GM12878 (cell line): ENCODE data around the gene PRSS27. TPM values are rescaled to one million over a fixed set of nuclear protein-coding genes. Genes with fewer than 3 reads are reported as not detected.

ENCODE experiments used
- ATAC-seq: fragments of 200-7000 bp; cut with Tn5 transposase; 3 replicates; pipeline ENCODE4 v1.9.1; 2020; ENCODE audit warnings: mild to moderate bottlenecking, moderate library complexity
- BruUV-seq: library from RNA; stranded (reverse); fragments of 400-500 nt; replicated peaks from 2 replicates; lab custom pipeline; 2021; lab: Mats Ljungman, UMichigan
- CTCF ChIA-PET: fragments of 300-600 bp; sonication (Branson Sonifier 250); formaldehyde crosslinking; extraction: SDS; loops from one replicate; lab custom pipeline; 2021; ENCODE audit warnings: inconsistent platforms; lab: Yijun Ruan, JAX
- POLR2A ChIA-PET: fragments of 350-600 bp; formaldehyde crosslinking; extraction: SDS; loops from one replicate; lab custom pipeline; 2021; ENCODE audit warnings: inconsistent platforms; lab: Charles Lee
- RAD21 ChIA-PET: fragments of 300-600 bp; sonication (Branson Sonifier 250); formaldehyde crosslinking; loops from one replicate; lab custom pipeline; 2023; ENCODE audit warnings: antibody characterized with exemption; ENCODE audit not compliant: unreplicated experiment; lab: Charles Lee
- SMC1A ChIA-PET: fragments of 300-600 bp; sonication (Branson Sonifier 250); formaldehyde crosslinking; loops from one replicate; lab custom pipeline; 2023; ENCODE audit not compliant: unreplicated experiment, uncharacterized antibody; lab: Charles Lee
- DNase-seq: peaks from one replicate; pipeline ENCODE4 v3.0.0-alpha.2; 2011; ENCODE audit warnings: low read depth, low spot score
- FAIRE-seq: peaks from 3 replicates; lab custom pipeline; 2011; peaks lifted over from hg19 to GRCh38; lab: Jason Lieb, UNC
- H2AFZ ChIP-seq: 2 replicates; pipeline ENCODE4 v1.6.0; 2011; ENCODE audit warnings: low read depth, low read length, control low read depth; ENCODE audit not compliant: control insufficient read depth
- H3K27ac ChIP-seq: 2 replicates; pipeline ENCODE4 v1.5.1; 2011; ENCODE audit warnings: control low read depth; ENCODE audit not compliant: control insufficient read depth, insufficient read depth
- H3K27me3 ChIP-seq, 2 experiments: replicated peaks in 1 of 2; 2 replicates each; pipeline versions ENCODE4 v1.6.0 to v1.6.1; 2011; ENCODE audit warnings: low read length in 1 of 2; ENCODE audit not compliant: control insufficient read depth in 2 of 2, insufficient read depth in 2 of 2
- H3K36me3 ChIP-seq, 2 experiments: 2 replicates each; pipeline ENCODE4 v1.5.1; 2011; ENCODE audit warnings: low read length in 1 of 2; ENCODE audit not compliant: control insufficient read depth in 2 of 2, insufficient read depth in 2 of 2
- H3K4me1 ChIP-seq: 2 replicates; pipeline ENCODE4 v1.6.1; 2011; ENCODE audit warnings: mild to moderate bottlenecking, low read length, moderate library complexity, mixed read lengths; ENCODE audit not compliant: control insufficient read depth, insufficient read depth
- H3K4me2 ChIP-seq: 2 replicates; pipeline ENCODE4 v1.6.0; 2011; ENCODE audit warnings: control low read depth; ENCODE audit not compliant: control insufficient read depth, insufficient read depth
- H3K4me3 ChIP-seq: fragments of 200-600 bp; sonication (generic); 2 replicates; pipeline ENCODE4 v1.5.1; 2016
- H3K79me2 ChIP-seq: 2 replicates; pipeline ENCODE4 v1.6.0; 2011; ENCODE audit warnings: low read length; ENCODE audit not compliant: control insufficient read depth, insufficient read depth
- H3K9ac ChIP-seq: 2 replicates; pipeline ENCODE4 v1.8.0; 2011; ENCODE audit warnings: low read length, control low read depth, mixed read lengths; ENCODE audit not compliant: control insufficient read depth, insufficient read depth
- H3K9me3 ChIP-seq: replicated peaks from 3 replicates; pipeline ENCODE4 v1.5.1; 2011; ENCODE audit warnings: mild to moderate bottlenecking, low read length; ENCODE audit not compliant: control insufficient read depth, insufficient read depth
- H4K20me1 ChIP-seq: 2 replicates; pipeline ENCODE4 v1.6.0; 2011; ENCODE audit not compliant: control insufficient read depth, insufficient read depth
- CEBPZ ChIP-seq: fragments of 150-350 bp; IDR thresholded peaks from 2 replicates; pipeline ENCODE4 v1.6.1; 2016; ENCODE audit warnings: low read depth, low read length
- CUX1 ChIP-seq: IDR thresholded peaks from 2 replicates; pipeline ENCODE4 v1.6.1; 2012; ENCODE audit warnings: improper control_type of control experiment, low read depth, low read length; ENCODE audit not compliant: insufficient replicate concordance
- POLR2A ChIP-seq: IDR thresholded peaks from 2 replicates; pipeline ENCODE4 v1.6.1; 2011; ENCODE audit warnings: low read depth, mild to moderate bottlenecking, low read length
- POLR2AphosphoS5 ChIP-seq: IDR thresholded peaks from 2 replicates; pipeline ENCODE4 v1.6.1; 2011; ENCODE audit warnings: mild to moderate bottlenecking, low read length, inconsistent platforms
- WGBS: methylation state at CpG from one replicate; pipeline ENCODE4 v1.1.6; 2016; ENCODE audit warnings: low lambda C conversion rate; ENCODE audit not compliant: insufficient replicate concordance, insufficient coverage; ENCODE audit errors: missing lambda C conversion rate; 5-methylcytosine and 5-hydroxymethylcytosine counted together
- in situ Hi-C: fragments of 300-500 bp; cut with MboI; formaldehyde crosslinking; loops from 9 replicates; pipeline ENCODE4 v1.14.3; 2018; ENCODE audit warnings: mixed read lengths
- intact Hi-C: fragments of 100-400 bp; cut with micrococcal nuclease; formaldehyde crosslinking; loops from one replicate; pipeline ENCODE4 v1.14.2; 2022; ENCODE audit not compliant: unreplicated experiment
- polyA plus RNA-seq, 11 experiments: library from polyadenylated mRNA; depleted of rRNA in 4 of 11; unstranded in 6 of 11; stranded (reverse) in 5 of 11; fragments of >200 nt; fragmentation: Nextera tagmentation in 4 of 11; fragmentation: Illumina TruSeq in 1 of 11; extraction: Ambion mirVana in 4 of 11; extraction: Trizol in 1 of 11; gene quantifications; 1 replicate in 1 of 11; 2 replicates in 10 of 11; pipeline versions ENCODE4 v1.2.1 to v1.2.3, GENCODE V29; 2011 to 2016; ENCODE audit warnings: inconsistent platforms in 2 of 11, missing spikeins in 2 of 11, low read depth in 1 of 11
- total RNA-seq, 4 experiments: library from RNA; depleted of rRNA in 3 of 4; stranded (reverse); fragments of >200 nt in 3 of 4; fragmentation: Illumina TruSeq in 1 of 4; extraction: Trizol in 1 of 4; gene quantifications; 2 replicates each; pipeline versions ENCODE4 v1.2.1 to v1.2.3, GENCODE V29; 2013 to 2021

Gene PRSS27
- total and polyA plus RNA-seq, 10 of the 15 experiments (the other 5 are each of a cell fraction or from before 2014, with no cell fraction given), result 0.18 to 1.8 (median 0.51) TPM; not detected in 2

GRCh38 chr16:2767891-2768290 lies 47.9 kb upstream of the PRSS27 start:
- Histone ChIP-seq H3K4me2 (no peak overlapping the region), H3K79me2 (peaks cover 12% of the 10 kb centered on the region), H3K9me3 (peaks cover 2% of the 10 kb centered on the region; the same call in 1 of the 3 replicates), H3K27me3 (no peaks in the 10 kb centered on the region), H3K27ac (no peak overlapping the region), H4K20me1 (peaks cover 2% of the 10 kb centered on the region), H3K9ac (no peak overlapping the region), H3K4me1 (no peaks in the 10 kb centered on the region), H2AFZ (no peak overlapping the region), H3K36me3 (peaks cover 65 to 67% of the 10 kb centered on the region in 2 experiments), H3K4me3 (no peak overlapping the region)
- intact Hi-C loops (no loop called here), in situ Hi-C loops (no loop called here)
- no TSS peak for BruUV-seq
- FAIRE-seq, result no peak
- RAD21 ChIA-PET, result no interaction called here
- SMC1A ChIA-PET, result no interaction called here
- ATAC-seq, result no peak
- no peak for DNase-seq
- CTCF ChIA-PET, result no interaction called here
- POLR2A ChIA-PET, result no interaction called here
- TF ChIP-seq POLR2A (peak; percentile 64), CUX1 (no peak), POLR2AphosphoS5 (peak; percentile 36; the same call in 1 of the 2 replicates), CEBPZ (no peak)
- 86% methylated on average over 13 of the region's 14 CpGs for WGBS
